ENCODE measurements around the gene PPM1J.

Gene PPM1J

DNA sequence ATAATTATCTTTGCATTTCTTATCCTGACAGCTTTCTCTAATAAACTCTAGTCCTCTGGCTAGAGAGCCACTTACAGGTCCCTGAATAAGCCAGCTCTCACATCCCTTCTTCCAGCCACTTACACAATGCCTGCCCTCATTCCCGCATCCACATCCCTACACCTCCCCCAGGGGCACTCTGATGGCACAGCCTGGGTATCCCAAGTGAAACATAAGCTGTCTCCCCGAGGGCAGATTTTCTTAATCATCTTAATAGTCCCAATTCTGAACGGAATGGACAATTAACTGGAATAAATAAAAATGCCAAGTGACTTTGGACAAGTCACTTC, 13.1 kb downstream of the PPM1J start:
- peaks cover 4 to 5% of the 10 kb centered on the region in 2 experiments for H3K4me1 ChIP-seq (ENCODE audit: control insufficient read depth in 1 of 2, insufficient read depth in 1 of 2, low read depth in 1 of 2, low read length in 1 of 2)
- no peak overlapping the region for H3K4me3 ChIP-seq (ENCODE audit: low read depth in 1 of 2, low read length in 1 of 2)
- no peaks in the 10 kb centered on the region for H3K9me3 ChIP-seq
- peaks cover 51% of the 10 kb centered on the region for H3K27me3 ChIP-seq
- TF ChIP-seq CTCF (IDR thresholded peaks at IDR 0.05) = no peak
- H3K36me3 ChIP-seq = no peaks in the 10 kb centered on the region
- no peak overlapping the region for H3K27ac ChIP-seq

DNA sequence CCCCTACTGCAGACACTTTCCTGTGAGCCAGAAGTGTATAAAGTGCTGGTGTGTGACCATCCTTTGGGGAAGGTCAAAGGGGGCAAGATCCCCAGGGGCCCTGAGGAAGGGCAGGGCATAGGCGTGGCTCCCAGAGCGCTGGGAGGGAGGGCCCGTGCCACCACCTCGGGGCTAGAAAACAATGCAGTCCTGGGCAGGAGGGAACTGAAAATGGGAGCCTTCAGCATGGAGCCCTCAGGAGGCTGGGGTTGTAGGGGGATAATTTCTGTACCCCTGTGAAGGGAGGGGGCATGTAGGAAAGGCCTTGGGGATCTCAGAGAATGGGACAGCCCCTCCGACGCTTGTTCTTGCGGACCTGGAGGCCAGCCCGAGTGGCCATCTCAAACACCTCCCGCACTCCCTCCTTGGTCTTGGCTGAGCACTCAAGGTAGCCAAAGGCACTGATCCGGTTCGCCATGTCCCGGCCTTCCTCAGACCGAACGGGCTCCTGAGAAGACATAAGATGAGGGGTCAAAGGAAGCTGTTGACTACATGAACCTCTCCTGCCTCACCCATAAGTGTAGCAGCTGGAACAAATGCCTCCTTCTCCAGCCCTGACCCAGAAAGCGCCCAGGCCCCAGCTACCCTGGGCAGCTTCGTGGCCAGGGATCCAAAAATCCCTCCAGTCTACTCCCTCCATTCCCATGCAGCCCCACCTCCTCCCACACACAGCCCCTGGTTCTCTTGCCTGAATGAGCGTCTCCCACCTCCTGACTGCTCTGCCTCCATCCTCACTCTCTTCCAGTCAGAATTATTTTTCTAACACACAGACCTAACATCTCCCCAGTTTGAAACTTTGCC, 13.7 kb downstream of the PPM1J start:
- H3K4me1 ChIP-seq (ENCODE audit: control insufficient read depth in 1 of 2, insufficient read depth in 1 of 2, low read depth in 1 of 2, low read length in 1 of 2) = peaks cover 0 to under 1% of the 10 kb centered on the region in 2 experiments
- H3K27ac ChIP-seq = no peak overlapping the region
- no peak for TF ChIP-seq CTCF (IDR thresholded peaks at IDR 0.05)
- H3K27me3 ChIP-seq = peaks cover 45% of the 10 kb centered on the region
- H3K4me3 ChIP-seq (ENCODE audit: low read depth in 1 of 2, low read length in 1 of 2) = no peak overlapping the region
- no peaks in the 10 kb centered on the region for H3K9me3 ChIP-seq
- no peaks in the 10 kb centered on the region for H3K36me3 ChIP-seq

- Histone ChIP-seq H3K27ac (no peak overlapping the region), H3K4me3 (ENCODE audit: low read depth in 1 of 2, low read length in 1 of 2) (no peak overlapping the region), H3K36me3 (no peaks in the 10 kb centered on the region), H3K27me3 (peaks cover 36% of the 10 kb centered on the region), H3K9me3 (no peaks in the 10 kb centered on the region), H3K4me1 (ENCODE audit: control insufficient read depth in 1 of 2, insufficient read depth in 1 of 2, low read depth in 1 of 2, low read length in 1 of 2) (no peaks in the 10 kb centered on the region)
- no peak for TF ChIP-seq CTCF (IDR thresholded peaks at IDR 0.05)
These were observed 14.6 kb downstream of the PPM1J start for GRCh38 chr1:112700290-112701226.

DNA sequence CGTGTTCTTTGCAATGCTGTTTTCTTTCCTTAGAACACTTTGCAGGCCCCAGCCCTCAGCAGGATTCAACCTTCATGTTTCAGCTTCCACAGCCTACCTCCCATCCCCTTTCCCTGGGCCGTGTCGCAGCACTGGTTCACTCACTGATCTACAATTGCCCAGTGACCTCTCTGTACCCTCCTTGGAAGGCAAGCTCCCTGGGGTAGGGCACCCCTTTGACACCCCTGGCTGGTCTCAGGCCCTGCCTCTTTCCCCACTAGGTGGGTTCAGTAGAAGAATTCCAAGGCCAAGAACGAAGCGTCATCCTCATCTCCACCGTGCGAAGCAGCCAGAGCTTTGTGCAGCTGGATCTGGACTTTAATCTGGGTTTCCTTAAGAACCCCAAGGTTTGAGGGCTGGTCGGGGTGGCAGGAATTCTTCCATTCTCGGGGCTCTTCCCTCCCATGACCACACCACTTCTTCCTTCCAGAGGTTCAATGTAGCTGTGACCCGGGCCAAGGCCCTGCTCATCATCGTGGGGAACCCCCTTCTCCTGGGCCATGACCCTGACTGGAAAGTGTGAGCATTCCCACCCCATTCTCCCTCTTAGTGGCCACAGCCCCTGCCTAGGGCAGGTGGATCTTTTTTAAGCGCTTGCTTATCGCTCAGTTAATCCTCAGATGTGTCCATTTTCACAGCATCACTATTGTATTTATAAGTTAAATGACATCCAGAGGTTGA, 15.5 kb downstream of the PPM1J start:
- Histone ChIP-seq H3K36me3 (no peaks in the 10 kb centered on the region), H3K4me3 (ENCODE audit: low read depth in 1 of 2, low read length in 1 of 2) (no peak overlapping the region), H3K4me1 (ENCODE audit: control insufficient read depth in 1 of 2, insufficient read depth in 1 of 2, low read depth in 1 of 2, low read length in 1 of 2) (no peaks in the 10 kb centered on the region), H3K9me3 (no peaks in the 10 kb centered on the region), H3K27me3 (peaks cover 26% of the 10 kb centered on the region), H3K27ac (no peak overlapping the region)
- TF ChIP-seq CTCF (IDR thresholded peaks at IDR 0.05) = no peak

Measured in neutrophil (primary cell).